ENCODE results near the gene C11orf52.

The C11orf52 gene

GRCh38 chr11:111945198-111945597 lies 26.5 kb downstream of the C11orf52 start:
- TF ChIP-seq SPI1 (IDR thresholded peaks at IDR 0.05; ENCODE audit: borderline replicate concordance, low read depth) (no peak), GABPA (IDR thresholded peaks at IDR 0.05; ENCODE audit: low read depth) (no peak)
- TF ChIP-seq, protein P1, sequence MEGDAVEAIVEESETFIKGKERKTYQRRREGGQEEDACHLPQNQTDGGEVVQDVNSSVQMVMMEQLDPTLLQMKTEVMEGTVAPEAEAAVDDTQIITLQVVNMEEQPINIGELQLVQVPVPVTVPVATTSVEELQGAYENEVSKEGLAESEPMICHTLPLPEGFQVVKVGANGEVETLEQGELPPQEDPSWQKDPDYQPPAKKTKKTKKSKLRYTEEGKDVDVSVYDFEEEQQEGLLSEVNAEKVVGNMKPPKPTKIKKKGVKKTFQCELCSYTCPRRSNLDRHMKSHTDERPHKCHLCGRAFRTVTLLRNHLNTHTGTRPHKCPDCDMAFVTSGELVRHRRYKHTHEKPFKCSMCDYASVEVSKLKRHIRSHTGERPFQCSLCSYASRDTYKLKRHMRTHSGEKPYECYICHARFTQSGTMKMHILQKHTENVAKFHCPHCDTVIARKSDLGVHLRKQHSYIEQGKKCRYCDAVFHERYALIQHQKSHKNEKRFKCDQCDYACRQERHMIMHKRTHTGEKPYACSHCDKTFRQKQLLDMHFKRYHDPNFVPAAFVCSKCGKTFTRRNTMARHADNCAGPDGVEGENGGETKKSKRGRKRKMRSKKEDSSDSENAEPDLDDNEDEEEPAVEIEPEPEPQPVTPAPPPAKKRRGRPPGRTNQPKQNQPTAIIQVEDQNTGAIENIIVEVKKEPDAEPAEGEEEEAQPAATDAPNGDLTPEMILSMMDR (IDR thresholded peaks at IDR 0.05; ENCODE audit: insufficient read depth, low read length): no peak
- TF ChIP-seq, protein P2, sequence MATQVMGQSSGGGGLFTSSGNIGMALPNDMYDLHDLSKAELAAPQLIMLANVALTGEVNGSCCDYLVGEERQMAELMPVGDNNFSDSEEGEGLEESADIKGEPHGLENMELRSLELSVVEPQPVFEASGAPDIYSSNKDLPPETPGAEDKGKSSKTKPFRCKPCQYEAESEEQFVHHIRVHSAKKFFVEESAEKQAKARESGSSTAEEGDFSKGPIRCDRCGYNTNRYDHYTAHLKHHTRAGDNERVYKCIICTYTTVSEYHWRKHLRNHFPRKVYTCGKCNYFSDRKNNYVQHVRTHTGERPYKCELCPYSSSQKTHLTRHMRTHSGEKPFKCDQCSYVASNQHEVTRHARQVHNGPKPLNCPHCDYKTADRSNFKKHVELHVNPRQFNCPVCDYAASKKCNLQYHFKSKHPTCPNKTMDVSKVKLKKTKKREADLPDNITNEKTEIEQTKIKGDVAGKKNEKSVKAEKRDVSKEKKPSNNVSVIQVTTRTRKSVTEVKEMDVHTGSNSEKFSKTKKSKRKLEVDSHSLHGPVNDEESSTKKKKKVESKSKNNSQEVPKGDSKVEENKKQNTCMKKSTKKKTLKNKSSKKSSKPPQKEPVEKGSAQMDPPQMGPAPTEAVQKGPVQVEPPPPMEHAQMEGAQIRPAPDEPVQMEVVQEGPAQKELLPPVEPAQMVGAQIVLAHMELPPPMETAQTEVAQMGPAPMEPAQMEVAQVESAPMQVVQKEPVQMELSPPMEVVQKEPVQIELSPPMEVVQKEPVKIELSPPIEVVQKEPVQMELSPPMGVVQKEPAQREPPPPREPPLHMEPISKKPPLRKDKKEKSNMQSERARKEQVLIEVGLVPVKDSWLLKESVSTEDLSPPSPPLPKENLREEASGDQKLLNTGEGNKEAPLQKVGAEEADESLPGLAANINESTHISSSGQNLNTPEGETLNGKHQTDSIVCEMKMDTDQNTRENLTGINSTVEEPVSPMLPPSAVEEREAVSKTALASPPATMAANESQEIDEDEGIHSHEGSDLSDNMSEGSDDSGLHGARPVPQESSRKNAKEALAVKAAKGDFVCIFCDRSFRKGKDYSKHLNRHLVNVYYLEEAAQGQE (IDR thresholded peaks at IDR 0.05; ENCODE audit: insufficient replicate concordance, low read depth): no peak
- no peak for DNase-seq (ENCODE audit: low read depth in 1 of 2, low spot score in 1 of 2)
- Histone ChIP-seq H3K27me3 (ENCODE audit: insufficient read depth, poor library complexity, severe bottlenecking) (no peaks in the 10 kb centered on the region), H3K27ac (replicated peaks) (no peak overlapping the region), H3K4me3 (replicated peaks; ENCODE audit: insufficient read depth, low read length) (no peak overlapping the region)

GRCh38 chr11:111946499-111946898 lies 27.8 kb downstream of the C11orf52 start:
- Histone ChIP-seq H3K27me3 (ENCODE audit: insufficient read depth, poor library complexity, severe bottlenecking) (no peaks in the 10 kb centered on the region), H3K4me3 (replicated peaks; ENCODE audit: insufficient read depth, low read length) (no peak overlapping the region), H3K27ac (replicated peaks) (no peak overlapping the region)
- TF ChIP-seq, protein P2 (IDR thresholded peaks at IDR 0.05; ENCODE audit: insufficient replicate concordance, low read depth): no peak
- TF ChIP-seq GABPA (IDR thresholded peaks at IDR 0.05; ENCODE audit: low read depth): no peak
- no peak for TF ChIP-seq SPI1 (IDR thresholded peaks at IDR 0.05; ENCODE audit: borderline replicate concordance, low read depth)
- TF ChIP-seq, protein P1 (IDR thresholded peaks at IDR 0.05; ENCODE audit: insufficient read depth, low read length): no peak
- TF ChIP-seq POLR2AphosphoS5 (IDR thresholded peaks at IDR 0.05; ENCODE audit: low read depth): no peak
- DNase-seq (ENCODE audit: low read depth in 1 of 2, low spot score in 1 of 2): no peak

DNA sequence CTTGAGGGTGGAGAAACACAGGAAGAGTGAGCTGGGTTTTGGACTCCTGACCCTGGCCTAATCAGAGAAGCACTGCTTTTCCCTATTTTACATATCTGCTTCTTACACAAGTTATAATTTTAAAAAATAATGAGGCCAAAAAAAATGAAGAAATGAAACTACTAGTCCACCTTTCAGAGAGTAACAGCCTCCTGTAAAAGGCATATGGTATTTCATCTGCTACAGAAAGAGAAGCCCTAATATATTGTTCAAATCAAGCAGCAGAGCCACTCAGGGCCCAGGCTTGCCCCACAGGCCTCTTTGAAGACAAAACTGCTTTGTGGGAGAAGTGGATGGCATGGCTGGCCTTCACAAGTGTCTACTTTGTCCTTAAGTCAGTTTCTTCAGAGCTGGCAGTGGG lies 28.4 kb downstream of the C11orf52 start:
- DNase-seq (ENCODE audit: low read depth in 1 of 2, low spot score in 1 of 2): no peak
- Histone ChIP-seq H3K27ac (replicated peaks) (no peak overlapping the region), H3K27me3 (ENCODE audit: insufficient read depth, poor library complexity, severe bottlenecking) (no peaks in the 10 kb centered on the region), H3K4me3 (replicated peaks; ENCODE audit: insufficient read depth, low read length) (no peak overlapping the region)
- TF ChIP-seq POLR2AphosphoS5 (IDR thresholded peaks at IDR 0.05; ENCODE audit: low read depth): no peak

- DNase-seq (ENCODE audit: low read depth in 1 of 2, low spot score in 1 of 2): no peak
- H3K27ac ChIP-seq (replicated peaks): no peak overlapping the region
- no peak overlapping the region for H3K4me3 ChIP-seq (replicated peaks; ENCODE audit: insufficient read depth, low read length)
- H3K27me3 ChIP-seq (ENCODE audit: insufficient read depth, poor library complexity, severe bottlenecking): no peaks in the 10 kb centered on the region
- TF ChIP-seq, protein P2 (IDR thresholded peaks at IDR 0.05; ENCODE audit: insufficient replicate concordance, low read depth): no peak
- TF ChIP-seq SPI1 (IDR thresholded peaks at IDR 0.05; ENCODE audit: borderline replicate concordance, low read depth): no peak
- TF ChIP-seq, protein P1 (IDR thresholded peaks at IDR 0.05; ENCODE audit: insufficient read depth, low read length): no peak
- no peak for TF ChIP-seq GABPA (IDR thresholded peaks at IDR 0.05; ENCODE audit: low read depth)
- TF ChIP-seq POLR2AphosphoS5 (IDR thresholded peaks at IDR 0.05; ENCODE audit: low read depth): no peak
Measured at GRCh38 chr11:111949519-111950426, 31.1 kb downstream of the C11orf52 start.

Data from HL-60 (cell line).